PC-3 (cell line): Measurements from ENCODE around the gene MYO18A. TPM values are rescaled to one million over a fixed set of nuclear protein-coding genes. Genes with fewer than 3 reads are reported as not detected.

ENCODE experiments used
- ATAC-seq: fragments of 200-7000 bp; cut with Tn5 transposase; 2 replicates; pipeline ENCODE4 v1.9.1; 2020; ENCODE audit warnings: mild to moderate bottlenecking, moderate library complexity
- BruUV-seq: library from RNA; stranded (reverse); fragments of 400-500 nt; replicated peaks from 2 replicates; lab custom pipeline; 2021; lab: Mats Ljungman, UMichigan
- CTCF ChIA-PET: fragments of 300-600 bp; sonication (Branson Sonifier 250); formaldehyde crosslinking; loops from one replicate; lab custom pipeline; 2022; ENCODE audit warnings: antibody characterized with exemption; lab: Charles Lee
- POLR2A ChIA-PET: fragments of 300-600 bp; sonication (Branson Sonifier 250); formaldehyde crosslinking; loops from one replicate; lab custom pipeline; 2022; ENCODE audit warnings: antibody characterized with exemption; ENCODE audit not compliant: unreplicated experiment; lab: Charles Lee
- DNase-seq: peaks from one replicate; pipeline ENCODE4 v3.0.0-alpha.2; 2015
- H2AFZ ChIP-seq: fragments of 300-600 bp; sonication (generic); 2 replicates; pipeline ENCODE4 v1.6.0; 2016; ENCODE audit warnings: antibody characterized with exemption, low read length
- H3F3A ChIP-seq: fragments of 300-600 bp; sonication (generic); one replicate; pipeline ENCODE4 v1.6.0; 2017; ENCODE audit warnings: antibody characterized with exemption, low read length, control low read depth, mild to moderate bottlenecking; ENCODE audit not compliant: unreplicated experiment
- H3K27ac ChIP-seq: fragments of 300-600 bp; sonication (generic); 2 replicates; pipeline ENCODE4 v1.5.1; 2016; ENCODE audit warnings: mild to moderate bottlenecking, low read length
- H3K27me3 ChIP-seq: fragments of 300-600 bp; sonication (generic); 2 replicates; pipeline ENCODE4 v1.6.1; 2016; ENCODE audit warnings: low read length, mixed read lengths
- H3K36me3 ChIP-seq: fragments of 300-600 bp; sonication (generic); 2 replicates; pipeline ENCODE4 v1.6.1; 2016; ENCODE audit warnings: low read depth, mixed run types, low read length, mixed read lengths
- H3K4me1 ChIP-seq: fragments of 300-600 bp; sonication (generic); 2 replicates; pipeline ENCODE4 v1.5.1; 2016; ENCODE audit warnings: low read length; ENCODE audit not compliant: insufficient read depth
- H3K4me2 ChIP-seq: fragments of 300-600 bp; sonication (generic); 2 replicates; pipeline ENCODE4 v1.6.0; 2016; ENCODE audit warnings: low read length
- H3K4me3 ChIP-seq: fragments of 300-600 bp; sonication (generic); 2 replicates; pipeline ENCODE4 v1.5.1; 2016; ENCODE audit warnings: mild to moderate bottlenecking, low read length, mixed read lengths
- H3K79me2 ChIP-seq: fragments of 300-600 bp; sonication (generic); 2 replicates; pipeline ENCODE4 v1.6.1; 2017; ENCODE audit warnings: low read length, mixed read lengths
- H3K9ac ChIP-seq: fragments of 300-600 bp; sonication (generic); 2 replicates; pipeline ENCODE4 v1.6.0; 2016; ENCODE audit warnings: mild to moderate bottlenecking, low read length
- H3K9me2 ChIP-seq: fragments of 300-600 bp; sonication (generic); replicated peaks from 2 replicates; pipeline ENCODE4 v1.6.1; 2016; ENCODE audit warnings: mixed run types, low read length, mixed read lengths
- H3K9me3 ChIP-seq: fragments of 300-600 bp; sonication (generic); 2 replicates; pipeline ENCODE4 v1.6.1; 2016; ENCODE audit warnings: low read length, mixed read lengths
- H4K20me1 ChIP-seq: fragments of 300-600 bp; sonication (generic); 2 replicates; pipeline ENCODE4 v1.6.1; 2016; ENCODE audit warnings: low read length, mixed read lengths
- EZH2 ChIP-seq: fragments of 300-600 bp; sonication (generic); IDR thresholded peaks from one replicate; pipeline ENCODE4 v1.6.1; 2017; ENCODE audit warnings: antibody characterized with exemption, mild to moderate bottlenecking, low read length; ENCODE audit not compliant: unreplicated experiment
- EZH2phosphoT487 ChIP-seq: fragments of 300-600 bp; sonication (generic); IDR thresholded peaks from 2 replicates; pipeline ENCODE4 v1.6.1; 2018; ENCODE audit warnings: mild to moderate bottlenecking, antibody characterized with exemption, low read length, borderline replicate concordance
- intact Hi-C: fragments of 100-400 bp; cut with micrococcal nuclease; formaldehyde crosslinking; loops from 2 replicates; pipeline ENCODE4 v1.9.0; 2023
- total RNA-seq: library from RNA; depleted of rRNA; stranded (reverse); fragments of >200 nt; gene quantifications from 2 replicates; pipeline ENCODE4 v1.2.3, GENCODE V29; 2014
- TF ChIP-seq, protein P1 (sequence below): fragments of 300-600 bp; sonication (generic); conservative IDR thresholded peaks from 2 replicates; pipeline ENCODE4 v1.5.1; 2017; ENCODE audit warnings: antibody characterized with exemption, low read depth, mild to moderate bottlenecking, low read length

MYO18A gene
- total RNA-seq, 1 experiment from 2014 or later, result 28.0 TPM

DNA sequence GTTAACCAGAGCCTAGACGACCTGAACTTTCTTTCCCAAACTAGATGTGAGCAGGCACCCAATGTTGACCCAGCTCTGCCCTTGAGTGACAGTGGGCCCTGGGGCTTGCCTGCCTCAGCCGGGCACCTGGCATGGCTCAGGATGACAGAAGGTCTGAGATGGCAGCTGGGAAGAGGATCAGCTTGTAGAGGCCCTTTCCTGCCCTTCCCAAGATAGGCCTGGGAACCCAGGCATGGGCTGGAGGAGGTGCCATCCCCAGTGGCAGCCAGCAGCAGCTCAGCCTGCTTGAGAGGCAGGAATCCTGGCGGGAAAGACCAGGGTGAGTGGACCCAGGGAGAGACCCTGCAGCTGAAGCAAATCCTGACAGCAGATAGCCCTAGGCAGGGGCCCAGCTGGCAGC, 78.2 kb downstream of the MYO18A start:
- Histone ChIP-seq H3K4me3 (no peak overlapping the region), H3K9me2 (no peaks in the 10 kb centered on the region), H3K4me2 (no peak overlapping the region), H2AFZ (no peak overlapping the region), H3K27me3 (no peaks in the 10 kb centered on the region), H3K27ac (no peak overlapping the region), H3K36me3 (no peaks in the 10 kb centered on the region), H3F3A (no peaks in the 10 kb centered on the region), H3K79me2 (no peaks in the 10 kb centered on the region), H3K9me3 (no peaks in the 10 kb centered on the region), H3K9ac (no peak overlapping the region), H4K20me1 (no peaks in the 10 kb centered on the region), H3K4me1 (no peaks in the 10 kb centered on the region)
- DNase-seq (no peak), ATAC-seq (no peak)
- ChIA-PET CTCF (no interaction called here), POLR2A (no interaction called here)
- BruUV-seq, result no TSS peak
- TF ChIP-seq EZH2, result no peak
- TF ChIP-seq, protein P1, sequence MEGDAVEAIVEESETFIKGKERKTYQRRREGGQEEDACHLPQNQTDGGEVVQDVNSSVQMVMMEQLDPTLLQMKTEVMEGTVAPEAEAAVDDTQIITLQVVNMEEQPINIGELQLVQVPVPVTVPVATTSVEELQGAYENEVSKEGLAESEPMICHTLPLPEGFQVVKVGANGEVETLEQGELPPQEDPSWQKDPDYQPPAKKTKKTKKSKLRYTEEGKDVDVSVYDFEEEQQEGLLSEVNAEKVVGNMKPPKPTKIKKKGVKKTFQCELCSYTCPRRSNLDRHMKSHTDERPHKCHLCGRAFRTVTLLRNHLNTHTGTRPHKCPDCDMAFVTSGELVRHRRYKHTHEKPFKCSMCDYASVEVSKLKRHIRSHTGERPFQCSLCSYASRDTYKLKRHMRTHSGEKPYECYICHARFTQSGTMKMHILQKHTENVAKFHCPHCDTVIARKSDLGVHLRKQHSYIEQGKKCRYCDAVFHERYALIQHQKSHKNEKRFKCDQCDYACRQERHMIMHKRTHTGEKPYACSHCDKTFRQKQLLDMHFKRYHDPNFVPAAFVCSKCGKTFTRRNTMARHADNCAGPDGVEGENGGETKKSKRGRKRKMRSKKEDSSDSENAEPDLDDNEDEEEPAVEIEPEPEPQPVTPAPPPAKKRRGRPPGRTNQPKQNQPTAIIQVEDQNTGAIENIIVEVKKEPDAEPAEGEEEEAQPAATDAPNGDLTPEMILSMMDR, result no peak
- TF ChIP-seq EZH2phosphoT487, result no peak
- intact Hi-C loops, result no loop called here

DNA sequence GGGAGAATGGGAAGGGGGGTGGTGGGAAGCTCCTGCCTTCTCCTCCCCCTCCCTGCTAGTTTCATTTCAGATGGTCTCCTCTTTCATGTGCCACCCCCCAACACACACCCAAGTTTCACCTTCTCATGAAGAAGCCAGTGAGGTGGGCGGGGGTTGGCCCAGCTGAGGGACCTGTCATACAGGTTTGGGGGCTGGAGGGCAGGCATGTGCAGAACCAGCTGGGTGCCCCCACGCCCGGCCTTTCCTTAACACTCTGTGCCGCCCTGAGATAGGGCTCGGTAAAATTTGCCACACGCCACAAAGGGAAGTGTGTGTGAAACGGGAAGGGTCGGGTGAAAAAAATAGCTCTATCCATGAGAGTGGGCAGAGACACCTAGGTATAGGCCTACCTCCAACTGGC, 79.9 kb downstream of the MYO18A start:
- no peak overlapping the region for H3K27ac ChIP-seq
- intact Hi-C loops, result no loop called here
- POLR2A ChIA-PET, result no interaction called here
- H2AFZ ChIP-seq, result no peak overlapping the region
- H3K9me2 ChIP-seq, result no peaks in the 10 kb centered on the region
- no peaks in the 10 kb centered on the region for H3K36me3 ChIP-seq
- H3K4me3 ChIP-seq, result no peak overlapping the region
- ATAC-seq (no peak), DNase-seq (no peak)
- TF ChIP-seq EZH2phosphoT487 (no peak), EZH2 (no peak)
- TF ChIP-seq, protein P1, result no peak
- H3K9ac ChIP-seq, result no peak overlapping the region
- H3K4me1 ChIP-seq, result no peaks in the 10 kb centered on the region
- no peaks in the 10 kb centered on the region for H3K27me3 ChIP-seq
- CTCF ChIA-PET, result no interaction called here
- BruUV-seq, result no TSS peak
- no peaks in the 10 kb centered on the region for H4K20me1 ChIP-seq
- H3K79me2 ChIP-seq, result no peaks in the 10 kb centered on the region
- no peaks in the 10 kb centered on the region for H3F3A ChIP-seq
- no peak overlapping the region for H3K4me2 ChIP-seq
- no peaks in the 10 kb centered on the region for H3K9me3 ChIP-seq

DNA sequence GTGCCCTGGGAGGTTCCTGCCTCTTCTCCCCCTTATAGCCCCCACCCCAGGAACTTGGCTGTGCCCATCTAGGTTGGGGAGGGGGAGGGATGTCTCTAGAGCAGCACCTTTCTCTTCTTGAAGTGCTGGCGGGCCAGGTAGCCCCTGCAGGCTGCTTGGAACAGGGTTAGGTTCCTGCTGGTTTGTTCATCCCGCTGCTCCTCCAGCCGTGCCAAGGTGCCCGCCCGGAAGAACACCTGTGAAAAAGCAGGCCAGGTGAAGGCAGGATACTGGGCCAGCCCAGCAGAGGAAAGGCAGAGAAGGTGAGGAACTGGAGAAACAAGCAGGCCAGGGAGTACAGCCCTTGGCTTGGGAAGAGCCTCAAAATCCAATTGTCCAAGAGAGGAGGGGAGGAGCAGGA, 80.7 kb downstream of the MYO18A start:
- CTCF ChIA-PET, result no interaction called here

More for the DNA sequence above, 80.7 kb downstream of the MYO18A start:
- Histone ChIP-seq H3K9me2 (no peaks in the 10 kb centered on the region), H3K36me3 (no peaks in the 10 kb centered on the region), H3K27ac (no peak overlapping the region), H3K27me3 (no peaks in the 10 kb centered on the region), H2AFZ (no peak overlapping the region), H3K4me1 (no peaks in the 10 kb centered on the region), H3K4me2 (no peak overlapping the region), H3K79me2 (no peaks in the 10 kb centered on the region), H3K9me3 (no peaks in the 10 kb centered on the region), H3K4me3 (no peak overlapping the region), H3F3A (no peaks in the 10 kb centered on the region), H3K9ac (no peak overlapping the region), H4K20me1 (no peaks in the 10 kb centered on the region)
- ATAC-seq, result no peak
- intact Hi-C loops, result no loop called here
- DNase-seq, result no peak
- no TSS peak for BruUV-seq
- TF ChIP-seq EZH2phosphoT487, result no peak
- TF ChIP-seq, protein P1, result no peak
- TF ChIP-seq EZH2, result no peak
- POLR2A ChIA-PET, result no interaction called here
